ENCODE data around the gene SBNO2.
"Not testable (repeated sequence)": the region's sequence is repeated elsewhere in the genome, so short reads cannot be mapped to it uniquely, and the experiment has no call there.

Gene SBNO2

DNA sequence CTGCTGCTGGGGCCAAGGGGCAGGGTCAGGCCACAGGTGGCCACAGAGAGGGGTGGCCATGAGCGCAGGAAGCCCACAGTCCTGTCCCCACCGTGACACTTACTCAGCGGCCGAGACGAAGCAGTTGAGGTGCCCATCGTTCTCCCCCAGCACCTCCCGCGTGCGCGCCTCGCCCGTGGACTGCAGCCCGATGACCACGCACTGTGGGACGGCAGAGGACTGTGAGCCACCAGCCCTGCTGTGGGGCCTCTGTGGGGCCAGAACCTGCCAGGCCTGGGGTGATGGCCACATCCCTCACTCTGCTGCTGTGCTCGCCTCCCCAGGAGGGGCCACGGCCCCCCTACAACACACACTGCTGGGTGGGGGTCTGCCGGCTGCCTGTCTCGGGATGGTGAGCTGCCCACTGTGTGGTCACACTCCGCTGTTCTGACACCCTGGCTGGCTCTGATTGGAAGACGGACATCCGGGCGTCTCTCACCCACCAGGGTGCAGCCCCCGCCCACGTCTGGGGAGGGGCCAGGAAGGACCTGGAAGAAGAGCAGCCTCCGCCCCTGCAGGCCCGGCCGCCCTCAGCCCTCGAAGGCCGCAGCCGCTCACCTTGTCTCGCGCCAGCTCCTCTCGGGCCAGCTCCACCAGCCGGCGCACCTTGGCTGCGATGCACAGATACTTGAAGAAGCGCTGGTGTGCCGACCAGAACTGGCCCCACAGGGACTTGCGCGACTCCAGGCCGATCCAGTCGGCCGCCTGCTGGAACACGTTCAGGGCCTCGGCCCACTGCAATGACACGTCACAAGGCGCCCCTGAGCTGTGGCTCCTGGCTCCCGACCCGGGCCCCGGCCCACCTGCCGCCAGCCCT, 57.1 kb downstream of the SBNO2 start:
- DNase-seq, result no peak

DNA sequence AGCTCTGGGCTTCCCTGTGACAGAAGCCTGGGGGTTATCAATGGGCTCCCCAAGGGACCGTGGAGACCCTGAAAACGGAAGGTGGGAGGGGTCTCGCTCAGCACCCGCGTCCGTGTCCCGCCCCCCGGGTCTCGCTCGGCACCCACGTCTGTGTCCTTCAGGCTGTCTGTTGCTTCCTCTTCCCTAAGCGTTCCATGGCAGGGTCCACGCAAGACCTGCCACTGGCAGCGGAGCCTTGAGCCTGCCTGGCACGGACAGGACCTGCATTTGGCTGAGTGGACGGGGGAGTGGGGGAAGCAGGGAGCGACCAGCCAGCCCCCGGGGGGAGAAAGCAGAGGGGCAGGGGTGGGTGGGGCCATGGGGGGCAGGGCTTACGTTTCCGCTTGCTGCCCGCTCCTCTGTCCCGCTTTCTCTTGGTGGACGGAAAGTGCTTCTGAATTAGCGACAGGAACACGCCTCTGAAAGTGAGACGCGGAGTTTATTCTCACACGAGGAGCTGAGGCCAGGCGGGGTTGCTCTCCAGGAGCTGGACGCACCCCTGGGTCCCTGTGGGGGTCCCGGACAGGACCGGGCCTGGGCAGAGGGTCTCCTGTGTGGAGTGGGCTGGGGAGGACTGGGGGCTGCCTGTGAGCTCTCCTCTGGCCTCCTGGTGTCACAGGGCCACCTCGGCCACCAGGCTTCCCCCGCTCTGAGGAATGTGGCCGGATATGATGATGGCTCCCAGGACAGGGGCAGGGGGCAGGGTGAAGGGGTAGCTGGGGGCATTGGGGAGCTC, 58.2 kb downstream of the SBNO2 start:
- DNase-seq, result no peak

- DNase-seq, result not testable (repeated sequence)
Observed at GRCh38 chr19:1114728-1115127, 59.3 kb downstream of the SBNO2 start.

GRCh38 chr19:1113986-1114483, 60.0 kb downstream of the SBNO2 start:
- no peak for DNase-seq

GRCh38 chr19:1113030-1113985, 60.8 kb downstream of the SBNO2 start:
- DNase-seq, result peak; percentile 39

DNA sequence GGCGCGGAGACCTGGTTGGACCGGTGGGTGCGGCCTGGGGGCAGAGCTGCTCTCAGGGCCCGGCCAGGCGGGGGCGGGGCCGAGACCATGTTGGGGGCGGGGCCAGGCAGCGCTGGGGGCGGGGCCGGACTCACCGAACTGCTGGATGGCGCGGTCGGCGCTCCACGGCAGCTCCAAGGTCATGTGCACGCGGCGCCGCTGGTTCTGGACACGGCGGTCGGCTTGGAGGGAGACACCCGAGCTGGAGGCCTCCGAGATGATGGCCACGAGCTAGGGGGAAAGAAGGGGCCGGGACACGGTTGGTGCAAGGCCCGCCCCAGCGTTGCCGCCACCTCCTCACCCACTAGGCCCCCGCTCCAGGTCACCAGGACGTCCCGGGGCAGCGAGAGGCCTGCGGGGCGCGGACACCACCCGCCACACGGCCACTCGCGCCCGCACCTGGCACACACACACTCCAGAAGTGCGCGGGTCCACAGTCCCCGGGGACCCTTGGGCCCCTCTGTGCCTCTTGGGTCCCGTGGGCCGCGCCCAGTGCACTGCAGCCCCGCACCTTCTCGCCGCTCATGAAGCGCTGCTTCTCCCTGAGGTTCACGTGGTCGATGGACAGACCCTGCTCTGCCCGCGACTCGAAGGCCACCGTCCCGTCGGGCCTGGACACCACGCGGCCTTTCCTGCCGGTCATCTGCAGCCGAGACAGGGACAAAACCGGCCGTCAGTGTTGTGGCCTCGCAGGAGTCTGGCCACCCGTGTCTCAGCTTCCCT, 61.6 kb downstream of the SBNO2 start:
- DNase-seq, result no peak

DNA sequence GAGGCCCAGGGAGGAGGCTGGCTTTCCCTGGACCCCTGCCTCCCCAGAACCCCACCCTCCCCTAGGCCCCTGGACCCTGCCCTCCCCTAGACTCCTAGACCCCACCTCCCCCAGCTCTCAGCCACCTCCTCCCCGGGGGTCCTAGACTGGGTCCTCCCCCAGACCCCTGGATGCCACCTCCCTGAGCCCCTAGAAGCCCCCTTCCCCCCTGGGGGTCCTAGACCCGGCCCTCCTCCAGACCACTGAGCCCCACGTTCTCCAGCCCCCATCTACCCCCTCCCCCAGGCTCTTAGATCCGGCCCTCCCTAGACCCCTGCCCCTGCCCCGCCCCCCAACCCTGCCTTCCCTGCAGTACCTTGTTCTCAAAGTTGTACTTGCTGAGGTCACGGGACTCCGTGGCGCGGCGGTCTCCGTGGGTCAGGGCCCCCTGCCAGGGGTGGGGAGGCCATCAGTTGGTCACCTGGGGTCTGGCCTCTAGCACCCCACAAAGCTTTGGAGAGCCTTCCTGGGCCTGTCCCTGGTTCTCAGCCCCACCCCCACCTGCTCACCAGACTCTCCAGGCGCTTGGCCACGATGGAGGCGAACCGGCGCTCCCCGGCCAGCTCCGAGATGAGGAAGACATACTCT, 62.3 kb downstream of the SBNO2 start:
- DNase-seq, result no peak

DNA sequence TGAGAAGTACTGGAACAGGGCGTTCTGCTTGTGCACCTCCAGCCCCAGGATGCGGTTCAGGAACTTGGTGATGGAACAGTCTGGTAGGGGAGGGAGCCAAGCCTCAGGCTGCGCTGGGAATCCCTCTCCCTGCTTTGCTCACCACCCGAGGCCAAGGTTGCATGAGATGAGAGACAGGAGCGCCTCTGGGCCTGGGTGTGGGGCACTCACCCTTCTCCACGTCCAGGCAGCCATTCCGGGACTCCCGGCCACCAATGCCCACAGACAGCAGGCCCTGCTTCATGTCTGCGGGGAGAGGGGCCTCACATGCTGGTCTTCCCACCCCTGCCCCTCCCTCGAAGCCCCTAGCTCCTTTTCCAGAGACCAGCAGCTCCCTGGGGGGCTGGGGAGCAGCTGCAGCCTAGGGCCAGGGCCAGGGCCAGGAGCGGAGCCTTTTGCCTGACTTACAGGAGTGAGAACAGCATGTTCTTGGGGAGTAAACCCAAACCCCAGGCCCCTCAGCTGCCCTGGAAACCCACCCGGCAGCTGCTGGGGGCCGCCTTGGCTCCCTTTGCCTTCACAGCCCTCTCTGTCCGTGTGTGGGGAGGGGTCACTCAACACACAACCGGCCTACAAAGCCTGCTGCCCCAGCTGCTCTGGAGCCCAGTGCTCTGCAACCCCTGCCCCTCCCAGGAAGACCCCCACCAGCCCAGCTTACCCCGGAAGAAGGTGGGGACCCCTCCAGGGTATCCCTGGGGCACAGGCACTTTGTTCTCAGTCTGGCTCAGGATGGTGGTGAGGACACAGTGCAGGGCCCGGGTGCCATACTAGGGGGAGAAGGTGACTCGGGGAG, 63.0 kb downstream of the SBNO2 start:
- no peak for DNase-seq

DNA sequence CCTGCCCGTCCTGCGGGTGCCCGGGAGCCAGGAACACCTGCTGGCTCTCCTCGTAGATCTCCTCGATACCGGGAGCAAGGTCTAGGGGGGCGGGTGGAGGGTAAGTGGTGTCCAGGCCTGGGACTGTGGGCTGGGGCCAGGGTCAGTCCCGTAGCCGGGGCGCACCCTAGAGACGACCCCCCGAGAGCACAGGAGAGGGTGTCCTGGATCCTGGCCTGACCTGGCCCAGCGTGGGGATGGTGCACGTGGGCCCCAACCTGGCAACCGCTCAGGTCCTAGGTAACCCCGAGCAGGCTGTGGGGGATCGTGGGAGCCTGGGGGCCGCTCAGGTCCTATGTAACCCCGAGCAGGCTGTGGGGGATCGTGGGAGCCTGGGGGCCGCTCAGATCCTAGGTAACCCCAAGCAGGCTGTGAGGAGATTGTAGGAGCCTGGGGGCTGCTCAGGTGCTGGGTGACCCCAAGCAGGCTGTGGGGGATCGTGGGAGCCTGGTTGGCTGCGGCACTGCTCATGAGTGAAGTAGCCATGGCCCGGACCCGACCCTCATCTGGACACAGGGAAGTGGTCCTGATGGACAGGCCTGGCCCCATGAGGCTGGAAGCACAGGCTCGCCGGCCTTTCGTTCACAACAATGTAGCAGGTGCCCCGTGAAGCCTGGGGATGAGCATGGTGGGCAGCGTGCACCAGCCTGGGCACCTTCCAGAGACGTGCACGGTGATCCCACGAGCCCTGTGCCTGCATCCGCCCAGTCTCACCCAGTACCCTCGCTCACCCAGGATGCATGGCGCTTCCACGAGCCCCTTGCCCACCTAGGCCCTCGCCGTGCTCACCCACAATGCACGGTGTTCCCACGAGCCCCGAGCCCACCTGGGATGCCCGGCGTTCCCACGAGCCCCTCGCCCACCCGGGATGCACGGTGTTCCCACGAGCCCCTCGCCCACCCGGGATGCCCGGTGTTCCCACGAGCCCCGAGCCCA, 64.1 kb downstream of the SBNO2 start:
- no peak for DNase-seq

GRCh38 chr19:1109032-1109551, 65.0 kb downstream of the SBNO2 start:
- no peak for DNase-seq

DNA sequence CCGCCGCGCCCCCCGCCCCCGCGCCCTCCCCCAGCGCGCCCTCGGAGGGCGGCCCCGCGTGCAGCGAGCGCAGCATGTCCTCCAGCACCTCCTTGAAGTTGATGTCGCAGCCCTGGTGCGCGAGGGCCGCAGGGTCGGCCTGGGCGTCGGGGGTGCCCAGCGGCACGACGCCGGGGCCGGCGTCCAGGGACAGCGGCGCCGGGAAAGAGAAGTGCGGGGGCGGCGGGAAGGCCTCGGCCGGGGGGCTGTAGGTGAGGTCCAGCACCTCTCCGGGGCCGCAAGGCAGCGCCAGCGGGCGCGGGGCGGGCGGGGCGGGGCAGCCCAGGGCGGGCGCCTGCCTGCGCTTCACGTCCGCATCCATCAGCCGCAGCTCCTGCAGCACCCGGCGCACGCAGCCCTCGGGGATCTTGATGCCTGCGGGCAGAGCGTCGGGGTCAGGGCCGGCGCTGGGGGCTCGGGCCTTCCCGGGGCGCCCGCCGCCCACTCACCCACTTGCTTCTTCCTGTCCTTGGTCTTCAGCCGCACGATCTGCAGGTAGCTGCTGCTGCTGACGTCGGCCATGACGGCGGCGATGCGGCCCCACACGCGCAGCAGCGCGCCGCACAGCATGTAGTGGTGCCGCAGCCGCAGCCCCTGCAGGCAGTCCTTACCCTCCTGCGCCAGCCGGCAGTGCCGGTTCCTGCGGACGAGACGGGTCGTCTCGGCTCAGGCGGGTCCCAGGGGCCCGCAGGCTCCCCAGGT, 65.6 kb downstream of the SBNO2 start:
- no peak for DNase-seq

- DNase-seq, result no peak
Observed at GRCh38 chr19:1107661-1108261, 66.3 kb downstream of the SBNO2 start.

DNA sequence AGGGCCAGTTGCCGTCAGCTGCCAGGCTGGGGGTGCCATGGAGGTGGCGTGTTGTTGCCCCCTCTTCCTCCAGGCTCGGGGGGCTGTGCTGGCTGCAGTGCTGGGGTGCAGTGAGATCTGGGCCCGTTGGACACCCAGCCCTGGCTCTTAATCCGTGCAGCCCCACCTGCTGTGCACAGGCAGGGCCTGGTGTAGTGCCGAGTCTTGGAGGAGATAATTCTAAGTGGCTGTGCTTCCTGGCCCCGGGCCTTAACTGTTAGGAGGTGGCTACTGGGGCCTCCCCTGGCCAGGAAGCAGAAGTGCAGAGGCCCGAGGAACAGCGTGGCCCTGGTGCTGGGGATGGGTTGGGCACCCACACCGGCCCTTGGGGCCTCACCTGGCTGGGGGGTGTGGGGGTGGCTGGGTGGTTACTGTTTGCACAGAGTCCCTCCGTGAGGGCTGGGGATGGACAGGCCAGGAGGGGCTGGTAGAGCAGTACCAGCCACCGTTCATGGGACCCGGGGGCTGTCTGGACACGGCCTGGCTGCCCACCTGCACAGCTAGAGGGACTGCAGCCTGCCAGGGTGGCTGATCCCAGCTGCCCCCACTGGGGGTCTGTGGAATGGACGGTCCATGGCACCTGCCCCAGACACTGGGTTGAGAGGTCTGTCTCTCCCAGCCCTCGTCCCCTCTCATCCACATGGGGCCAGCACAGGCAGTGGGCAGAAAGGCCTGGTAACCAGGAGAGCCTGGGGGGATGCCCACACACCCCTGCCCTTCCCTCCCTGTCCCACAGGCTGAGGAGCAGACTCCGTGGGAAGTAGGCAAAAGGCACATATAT, 67.0 kb downstream of the SBNO2 start:
- DNase-seq, result no peak

DNA sequence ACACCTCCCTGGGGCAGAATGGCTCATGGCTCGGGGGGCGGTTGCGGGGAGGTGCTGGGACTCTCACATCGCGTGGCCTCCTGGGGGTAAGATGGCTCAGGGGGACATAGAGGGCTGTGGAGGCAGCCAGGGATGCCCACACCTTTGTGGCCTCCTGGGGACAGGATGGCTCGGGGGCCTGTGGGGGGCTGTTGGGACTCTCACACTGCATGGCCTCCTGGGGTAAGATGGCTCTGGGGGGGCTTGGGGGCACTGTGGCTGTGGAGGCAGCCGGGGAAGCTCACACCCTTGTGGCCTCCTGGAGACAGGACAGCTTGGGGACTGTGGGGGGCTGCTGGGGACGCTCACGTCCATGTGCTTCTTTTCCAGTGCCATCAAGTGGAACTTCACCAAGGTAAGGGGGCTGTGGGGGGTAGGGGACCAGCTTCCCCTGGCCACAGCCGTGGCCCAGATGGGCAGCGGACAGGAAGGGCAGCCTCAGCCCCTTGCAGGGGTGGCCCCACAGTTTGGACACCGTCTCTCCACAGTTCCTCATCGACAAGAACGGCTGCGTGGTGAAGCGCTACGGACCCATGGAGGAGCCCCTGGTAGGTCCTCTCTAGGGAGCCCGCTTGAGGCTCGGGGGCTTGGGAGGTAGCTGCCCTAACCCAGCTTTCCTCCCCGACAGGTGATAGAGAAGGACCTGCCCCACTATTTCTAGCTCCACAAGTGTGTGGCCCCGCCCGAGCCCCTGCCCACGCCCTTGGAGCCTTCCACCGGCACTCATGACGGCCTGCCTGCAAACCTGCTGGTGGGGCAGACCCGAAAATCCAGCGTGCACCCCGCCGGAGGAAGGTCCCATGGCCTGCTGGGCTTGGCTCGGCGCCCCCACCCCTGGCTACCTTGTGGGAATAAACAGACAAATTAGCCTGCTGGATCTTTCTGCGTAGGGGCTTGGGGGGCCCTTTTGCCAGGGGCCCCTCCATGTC, 67.9 kb downstream of the SBNO2 start:
- DNase-seq, result no peak

- DNase-seq, result no peak
Observed at GRCh38 chr19:1105008-1105872, 68.8 kb downstream of the SBNO2 start.
